NT2/D1 (cell line): ENCODE measurements around the gene SAMD9L.

Source experiments
- DNase-seq: peaks from one replicate; pipeline ENCODE4 v3.0.0-alpha.2; 2011; ENCODE audit warnings: low read depth, low spot score
- H3K27me3 ChIP-seq: 2 replicates; pipeline ENCODE4 v1.6.0; 2011; ENCODE audit warnings: mild to moderate bottlenecking; ENCODE audit not compliant: insufficient read length, insufficient read depth
- H3K36me3 ChIP-seq: 2 replicates; pipeline ENCODE4 v1.6.1; 2011; ENCODE audit warnings: mild to moderate bottlenecking, low read length, mixed read lengths; ENCODE audit not compliant: insufficient read depth, insufficient read length
- H3K4me1 ChIP-seq: 2 replicates; pipeline ENCODE4 v1.5.1; 2011; ENCODE audit not compliant: insufficient read depth, insufficient read length
- H3K4me3 ChIP-seq: 2 replicates; pipeline ENCODE4 v1.5.1; 2011; ENCODE audit warnings: low read depth; ENCODE audit not compliant: insufficient read length
- H3K9ac ChIP-seq: 2 replicates; pipeline ENCODE4 v1.6.0; 2011; ENCODE audit warnings: low read depth; ENCODE audit not compliant: insufficient read length
- H3K9me3 ChIP-seq: 2 replicates; pipeline ENCODE4 v1.5.1; 2011; ENCODE audit warnings: mild to moderate bottlenecking, low read length; ENCODE audit not compliant: insufficient read depth
- SUZ12 ChIP-seq: IDR thresholded peaks from 2 replicates; pipeline ENCODE4 v1.6.1; 2011; ENCODE audit not compliant: insufficient read length, insufficient read depth; ENCODE audit errors: extremely low read depth
- YY1 ChIP-seq: IDR thresholded peaks from 2 replicates; pipeline ENCODE4 v1.6.1; 2011; ENCODE audit not compliant: insufficient read length, insufficient read depth
- ZNF274 ChIP-seq: IDR thresholded peaks from 2 replicates; pipeline ENCODE4 v1.6.1; 2011; ENCODE audit warnings: mild to moderate bottlenecking, low read depth, low read length

The SAMD9L gene

GRCh38 chr7:93160410-93160809, 12.2 kb upstream of the SAMD9L start:
- no peak for DNase-seq
- Histone ChIP-seq H3K4me1 (no peaks in the 10 kb centered on the region), H3K9me3 (peaks cover 10% of the 10 kb centered on the region; the same call in 1 of the 2 replicates), H3K36me3 (no peaks in the 10 kb centered on the region), H3K9ac (no peak overlapping the region), H3K4me3 (no peak overlapping the region), H3K27me3 (no peaks in the 10 kb centered on the region)
- TF ChIP-seq SUZ12 (no peak), ZNF274 (no peak), YY1 (no peak)

GRCh38 chr7:93159490-93159889, 11.3 kb upstream of the SAMD9L start:
- TF ChIP-seq YY1: no peak
- TF ChIP-seq SUZ12: no peak
- TF ChIP-seq ZNF274: no peak
- no peak overlapping the region for H3K9ac ChIP-seq
- DNase-seq: no peak
- H3K27me3 ChIP-seq: no peaks in the 10 kb centered on the region
- H3K9me3 ChIP-seq: peaks cover 10% of the 10 kb centered on the region; the same call in 1 of the 2 replicates
- no peak overlapping the region for H3K4me3 ChIP-seq
- no peaks in the 10 kb centered on the region for H3K36me3 ChIP-seq
- H3K4me1 ChIP-seq: no peaks in the 10 kb centered on the region

DNA sequence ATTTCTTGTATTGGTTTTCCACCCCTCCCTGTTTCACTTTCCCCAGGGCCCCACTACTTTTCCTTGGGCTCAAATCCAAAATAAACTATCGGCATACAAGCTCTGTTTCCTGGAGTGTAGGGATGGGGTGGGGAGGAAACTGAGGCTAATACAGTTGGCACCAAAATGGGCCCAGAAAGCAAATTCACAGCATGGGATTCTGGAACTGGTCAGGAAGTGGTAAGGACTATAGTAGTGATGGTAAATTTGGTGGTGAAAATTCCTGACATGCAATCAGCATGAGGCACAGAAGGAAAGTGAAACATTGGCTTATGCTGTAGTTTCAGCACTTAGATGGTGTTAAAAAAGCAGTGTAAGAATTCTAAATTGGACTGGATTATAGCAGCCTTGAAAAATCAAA, 8.7 kb upstream of the SAMD9L start:
- Histone ChIP-seq H3K4me1 (no peaks in the 10 kb centered on the region), H3K4me3 (no peak overlapping the region), H3K36me3 (no peaks in the 10 kb centered on the region), H3K9me3 (0 out of 2 replicates have a peak, but pooled peaks cover 3% of the 10 kb centered on the region), H3K9ac (no peak overlapping the region), H3K27me3 (no peaks in the 10 kb centered on the region)
- TF ChIP-seq ZNF274 (no peak), YY1 (no peak), SUZ12 (no peak)
- no peak for DNase-seq

GRCh38 chr7:93150200-93150835, 2.1 kb upstream of the SAMD9L start:
- Histone ChIP-seq H3K4me3 (no peak overlapping the region), H3K4me1 (no peaks in the 10 kb centered on the region), H3K27me3 (no peaks in the 10 kb centered on the region), H3K9me3 (no peaks in the 10 kb centered on the region), H3K9ac (no peak overlapping the region), H3K36me3 (no peaks in the 10 kb centered on the region)
- TF ChIP-seq ZNF274: no peak
- TF ChIP-seq SUZ12: no peak
- TF ChIP-seq YY1: no peak
- DNase-seq: no peak

DNA sequence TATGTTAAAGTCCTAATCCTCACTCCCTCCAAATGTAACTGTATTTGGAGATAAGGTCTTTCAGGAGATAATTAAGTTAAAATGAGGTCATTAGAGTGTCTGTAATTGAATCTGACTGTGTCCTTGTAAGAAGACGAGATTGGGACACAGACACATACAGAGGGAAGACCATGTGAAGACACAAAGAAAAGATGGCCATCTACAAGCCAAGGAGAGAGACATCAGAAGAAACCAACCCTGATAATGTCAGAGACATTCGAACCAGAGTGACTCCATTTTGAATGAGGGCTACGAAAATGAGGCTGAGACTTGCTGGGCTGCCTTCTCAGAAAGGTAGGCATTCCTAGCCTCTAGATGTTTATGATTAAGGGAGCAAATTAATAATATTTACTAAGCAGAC, 542 bp upstream of the SAMD9L start:
- Histone ChIP-seq H3K9ac (no peak overlapping the region), H3K4me3 (no peak overlapping the region)

DNA sequence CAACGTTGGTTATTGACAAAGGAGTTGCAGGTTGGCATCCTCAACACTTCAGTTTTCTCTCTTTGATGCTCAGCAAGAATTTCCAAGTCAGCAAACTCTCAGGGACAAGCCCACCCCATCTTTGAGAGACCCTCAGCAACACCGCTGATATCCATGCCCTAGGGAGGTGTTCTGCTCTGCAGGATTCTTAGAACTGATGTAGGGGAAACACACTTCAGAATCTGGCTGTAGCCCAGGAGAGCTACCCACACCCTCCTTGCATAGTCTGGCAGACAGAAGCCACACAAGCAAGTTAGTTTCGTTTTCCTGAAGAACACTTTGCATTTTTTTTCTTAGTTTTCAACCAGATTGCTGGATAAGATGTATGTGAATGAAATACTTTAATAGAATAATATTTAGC, 822 bp downstream of the SAMD9L start:
- Histone ChIP-seq H3K9me3 (no peaks in the 10 kb centered on the region), H3K9ac (no peak overlapping the region), H3K36me3 (no peaks in the 10 kb centered on the region), H3K4me3 (no peak overlapping the region), H3K4me1 (no peaks in the 10 kb centered on the region), H3K27me3 (no peaks in the 10 kb centered on the region)
- no peak for DNase-seq
- TF ChIP-seq YY1: no peak
- TF ChIP-seq SUZ12: no peak
- no peak for TF ChIP-seq ZNF274

More for the DNA sequence above, 542 bp upstream of the SAMD9L start:
- no peak for DNase-seq
- TF ChIP-seq YY1 (no peak), SUZ12 (no peak), ZNF274 (no peak)
- no peaks in the 10 kb centered on the region for H3K27me3 ChIP-seq
- H3K4me1 ChIP-seq: no peaks in the 10 kb centered on the region
- H3K9me3 ChIP-seq: no peaks in the 10 kb centered on the region
- no peaks in the 10 kb centered on the region for H3K36me3 ChIP-seq

DNA sequence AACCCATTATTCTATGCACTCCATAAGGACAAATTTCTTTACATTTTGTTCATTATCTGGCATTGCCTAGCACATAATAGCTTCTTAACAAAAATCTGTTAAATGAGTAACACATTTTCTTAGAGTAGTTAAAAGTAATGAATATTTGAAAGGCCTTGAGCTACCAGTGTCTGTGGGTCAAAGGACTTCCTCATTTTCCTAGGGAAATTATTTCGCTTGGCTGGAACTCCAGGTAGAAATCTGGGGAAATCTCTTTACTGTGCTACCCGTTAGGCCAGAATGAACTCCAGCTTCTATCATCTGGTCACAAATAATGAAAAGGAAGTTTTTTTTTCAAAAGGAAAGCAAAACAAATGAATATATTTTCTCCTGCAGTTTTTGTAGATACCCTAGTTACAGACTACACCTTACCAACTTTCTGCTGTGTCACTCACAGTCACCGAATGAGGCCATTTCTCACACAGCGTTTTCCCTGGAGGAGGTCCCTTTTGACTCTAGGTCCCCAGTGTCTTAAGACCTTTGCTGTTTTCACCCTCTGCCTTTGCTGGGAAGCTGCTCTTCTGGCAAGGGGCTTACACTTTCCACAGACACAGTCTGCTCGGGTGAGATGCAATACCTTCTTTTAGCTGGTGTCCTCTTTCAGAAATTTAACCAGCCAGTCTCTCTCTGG, 1.6 kb downstream of the SAMD9L start:
- H3K36me3 ChIP-seq: no peaks in the 10 kb centered on the region
- TF ChIP-seq ZNF274 (no peak), SUZ12 (no peak), YY1 (no peak)
- H3K4me1 ChIP-seq: no peaks in the 10 kb centered on the region
- H3K9me3 ChIP-seq: no peaks in the 10 kb centered on the region
- H3K27me3 ChIP-seq: no peaks in the 10 kb centered on the region
- no peak for DNase-seq
- H3K9ac ChIP-seq: no peak overlapping the region
- no peak overlapping the region for H3K4me3 ChIP-seq

- DNase-seq: no peak
- no peaks in the 10 kb centered on the region for H3K4me1 ChIP-seq
- TF ChIP-seq YY1 (no peak), SUZ12 (no peak), ZNF274 (no peak)
- no peak overlapping the region for H3K4me3 ChIP-seq
- H3K9me3 ChIP-seq: no peaks in the 10 kb centered on the region
- no peak overlapping the region for H3K9ac ChIP-seq
- H3K36me3 ChIP-seq: no peaks in the 10 kb centered on the region
- H3K27me3 ChIP-seq: no peaks in the 10 kb centered on the region
Measured at GRCh38 chr7:93146036-93146435, 2.1 kb downstream of the SAMD9L start.
